HG03108 (cell line): ENCODE results near the gene FOSL2.

Source experiments
- ATAC-seq: cut with Tn5 transposase; IDR thresholded peaks from one replicate; pipeline ENCODE4 v1.9.1; 2021; ENCODE audit warnings: moderate library complexity; ENCODE audit not compliant: unreplicated experiment

FOSL2 gene

GRCh38 chr2:28411166-28411755 is 18.6 kb downstream of the FOSL2 start:
- no peak for ATAC-seq

GRCh38 chr2:28411956-28412609 is 19.4 kb downstream of the FOSL2 start:
- ATAC-seq = no peak

GRCh38 chr2:28412625-28413151 is 20.0 kb downstream of the FOSL2 start:
- no peak for ATAC-seq

- ATAC-seq = no peak
These were observed 20.7 kb downstream of the FOSL2 start for GRCh38 chr2:28413152-28413898.

- ATAC-seq = no peak
These were observed 21.2 kb downstream of the FOSL2 start for GRCh38 chr2:28413899-28414295.

GRCh38 chr2:28414583-28414982 is 21.9 kb downstream of the FOSL2 start:
- no peak for ATAC-seq

GRCh38 chr2:28415010-28415409 is 22.4 kb downstream of the FOSL2 start:
- no peak for ATAC-seq

- no peak for ATAC-seq
These were observed 23.1 kb downstream of the FOSL2 start for GRCh38 chr2:28415715-28416114.

GRCh38 chr2:28419003-28419402 is 26.3 kb downstream of the FOSL2 start:
- ATAC-seq = no peak

GRCh38 chr2:28419443-28420270 is 27.0 kb downstream of the FOSL2 start:
- no peak for ATAC-seq

GRCh38 chr2:28420722-28421121 is 28.1 kb downstream of the FOSL2 start:
- ATAC-seq = no peak

- no peak for ATAC-seq
These were observed 30.5 kb downstream of the FOSL2 start for GRCh38 chr2:28422908-28423741.

- no peak for ATAC-seq
These were observed 31.4 kb downstream of the FOSL2 start for GRCh38 chr2:28423856-28424605.

- ATAC-seq = no peak
These were observed 32.3 kb downstream of the FOSL2 start for GRCh38 chr2:28424799-28425463.

GRCh38 chr2:28425464-28425835 is 32.8 kb downstream of the FOSL2 start:
- no peak for ATAC-seq

- ATAC-seq = no peak
These were observed 35.2 kb downstream of the FOSL2 start for GRCh38 chr2:28427741-28428415.

GRCh38 chr2:28428486-28428885 is 35.8 kb downstream of the FOSL2 start:
- ATAC-seq = no peak

GRCh38 chr2:28429636-28430376 is 37.1 kb downstream of the FOSL2 start:
- no peak for ATAC-seq
